Liver (tissue), 9 donors: ENCODE data around the gene PARL. TPM values are rescaled to one million over a fixed set of nuclear protein-coding genes. Genes with fewer than 3 reads are reported as not detected.

Source experiments
- DNase-seq: peaks from one replicate; pipeline ENCODE4 v3.0.0-alpha.2; 2017; ENCODE audit warnings: low spot score
- H3K27ac ChIP-seq, 2 donors: one replicate each; pipeline ENCODE4 v1.7.0; 2013; ENCODE audit warnings: inconsistent platforms in 2 of 2, low read length in 2 of 2, control low read depth in 1 of 2, low read depth in 1 of 2, mild to moderate bottlenecking in 1 of 2
- H3K27me3 ChIP-seq, 4 donors: one replicate each; pipeline versions ENCODE4 v1.6.1 to v1.7.0; 2013; ENCODE audit warnings: low read length in 3 of 4, inconsistent platforms in 1 of 4, mild to moderate bottlenecking in 1 of 4, moderate library complexity in 1 of 4; ENCODE audit not compliant: control insufficient read depth in 4 of 4, insufficient read depth in 4 of 4
- H3K36me3 ChIP-seq, 4 donors: one replicate each; pipeline versions ENCODE4 v1.6.1 to v1.7.0; 2013; ENCODE audit warnings: low read length in 3 of 4, mild to moderate bottlenecking in 3 of 4, low read depth in 1 of 4, moderate library complexity in 1 of 4; ENCODE audit not compliant: control insufficient read depth in 4 of 4, insufficient read depth in 3 of 4
- H3K4me1 ChIP-seq, 4 donors: one replicate each; pipeline versions ENCODE4 v1.6.1 to v1.7.0; 2013; ENCODE audit warnings: low read length in 3 of 4, mild to moderate bottlenecking in 3 of 4, moderate library complexity in 1 of 4; ENCODE audit not compliant: control insufficient read depth in 4 of 4, insufficient read depth in 4 of 4
- H3K4me3 ChIP-seq, 3 donors: one replicate each; pipeline versions ENCODE4 v1.6.1 to v1.7.0; 2013; ENCODE audit warnings: low read length in 3 of 3, control low read depth in 1 of 3, low read depth in 1 of 3, mild to moderate bottlenecking in 1 of 3
- H3K9ac ChIP-seq, 2 donors: one replicate each; pipeline ENCODE4 v1.7.0; 2013; ENCODE audit warnings: low read length in 2 of 2, mild to moderate bottlenecking in 2 of 2, moderate library complexity in 2 of 2, control low read depth in 1 of 2, low read depth in 1 of 2
- H3K9me3 ChIP-seq, 4 donors: one replicate each; pipeline versions ENCODE4 v1.6.1 to v1.7.0; 2013; ENCODE audit warnings: low read length in 3 of 4; ENCODE audit not compliant: control insufficient read depth in 4 of 4
- CTCF ChIP-seq: fragments of 150-350 bp; IDR thresholded peaks from 2 replicates; pipeline ENCODE4 v1.5.1; 2017; ENCODE audit warnings: improper control_type of control experiment, low read depth, low read length; ENCODE audit not compliant: missing input control
- EGR1 ChIP-seq, 2 donors: IDR thresholded peaks; 2 replicates each; pipeline ENCODE4 v1.6.1; 2016 to 2018; ENCODE audit warnings: antibody characterized with exemption in 2 of 2, low read depth in 2 of 2
- FOXA1 ChIP-seq: IDR thresholded peaks from 2 replicates; pipeline ENCODE4 v1.6.1; 2016; ENCODE audit warnings: antibody characterized with exemption
- FOXA2 ChIP-seq: IDR thresholded peaks from 2 replicates; pipeline ENCODE4 v1.6.1; 2016; ENCODE audit warnings: antibody characterized with exemption
- GABPA ChIP-seq, 2 donors: IDR thresholded peaks in 1 of 2; conservative IDR thresholded peaks in 1 of 2; 2 replicates each; pipeline ENCODE4 v1.6.1; 2016; ENCODE audit warnings: antibody characterized with exemption in 2 of 2, mild to moderate bottlenecking in 1 of 2, moderate library complexity in 1 of 2
- HNF4A ChIP-seq, 2 donors: conservative IDR thresholded peaks; 2 replicates each; pipeline ENCODE4 v1.6.1; 2016; ENCODE audit warnings: antibody characterized with exemption in 2 of 2, mild to moderate bottlenecking in 2 of 2
- HNF4G ChIP-seq: IDR thresholded peaks from 2 replicates; pipeline ENCODE4 v1.6.1; 2016; ENCODE audit warnings: antibody characterized with exemption
- JUND ChIP-seq, 2 donors: IDR thresholded peaks; 2 replicates each; pipeline ENCODE4 v1.6.1; 2016; ENCODE audit warnings: antibody characterized with exemption in 2 of 2
- MAX ChIP-seq: IDR thresholded peaks from 2 replicates; pipeline ENCODE4 v1.6.1; 2016; ENCODE audit warnings: antibody characterized with exemption
- RAD21 ChIP-seq, 2 donors: IDR thresholded peaks; 2 replicates each; pipeline ENCODE4 v1.6.1; 2016; ENCODE audit warnings: antibody characterized with exemption in 2 of 2, mild to moderate bottlenecking in 2 of 2
- REST ChIP-seq: IDR thresholded peaks from 2 replicates; pipeline ENCODE4 v1.6.1; 2016; ENCODE audit warnings: antibody characterized with exemption, mild to moderate bottlenecking
- RXRA ChIP-seq, 2 donors: IDR thresholded peaks; 2 replicates each; pipeline ENCODE4 v1.6.1; 2017 to 2018; ENCODE audit warnings: antibody characterized with exemption in 2 of 2, mild to moderate bottlenecking in 1 of 2
- SP1 ChIP-seq: IDR thresholded peaks from 2 replicates; pipeline ENCODE4 v1.6.1; 2018; ENCODE audit warnings: antibody characterized with exemption, mild to moderate bottlenecking
- YY1 ChIP-seq: IDR thresholded peaks from 2 replicates; pipeline ENCODE4 v1.6.1; 2016; ENCODE audit warnings: antibody characterized with exemption, mild to moderate bottlenecking
- ZBTB33 ChIP-seq: IDR thresholded peaks from 2 replicates; pipeline ENCODE4 v1.6.1; 2016; ENCODE audit warnings: antibody characterized with exemption
- WGBS: extraction: QIAGEN DNeasy Blood & Tissue Kit; methylation state at CpG from one replicate; pipeline ENCODE4 v1.1.7; 2013; 5-methylcytosine and 5-hydroxymethylcytosine counted together
- polyA plus RNA-seq, 2 donors: library from polyadenylated mRNA; stranded (reverse) in 1 of 2; unstranded in 1 of 2; fragments of 200-250 nt in 1 of 2; fragments of >200 nt in 1 of 2; fragmentation: Nextera tagmentation in 1 of 2; extraction: Ambion mirVana in 1 of 2; gene quantifications; one replicate each; pipeline versions ENCODE4 v1.2.1 to v1.2.3, GENCODE V29; 2013 to 2015
- total RNA-seq, 2 donors: library from RNA; depleted of rRNA; stranded (reverse); fragments of >200 nt; gene quantifications; one replicate each; pipeline ENCODE4 v1.2.3, GENCODE V29; 2014
- donor health status: healthy.
- donor health status: healthy.
- donor health status: healthy.
- donor health status: healthy.
- donor health status: healthy.

PARL gene
- total and polyA plus RNA-seq, 4 donors = 16.1 to 32.7 (median 22.1) TPM

GRCh38 chr3:183817639-183818038 lies 67.0 kb downstream of the PARL start:
- TF ChIP-seq MAX (no peak), SP1 (no peak), CTCF (no peak), EGR1 (IDR thresholded peaks at IDR 0.05; ENCODE audit: low read depth in 2 of 2) (no peak), RXRA (IDR thresholded peaks at IDR 0.05) (no peak), YY1 (no peak), FOXA2 (no peak), HNF4G (no peak), REST (no peak), FOXA1 (no peak), RAD21 (IDR thresholded peaks at IDR 0.05) (no peak)
- Histone ChIP-seq H3K9me3 (no peaks in the 10 kb centered on the region), H3K4me1 (no peaks in the 10 kb centered on the region), H3K27me3 (no peaks in the 10 kb centered on the region), H3K27ac (no peak overlapping the region), H3K9ac (no peak overlapping the region), H3K4me3 (no peak overlapping the region), H3K36me3 (peaks cover 0 to 6% (median 0%) of the 10 kb centered on the region in 4 donors)
- 96% methylated on average over 9 of the region's 9 CpGs for WGBS
- DNase-seq = no peak

GRCh38 chr3:183816681-183817510 lies 67.8 kb downstream of the PARL start:
- no peak overlapping the region for H3K27ac ChIP-seq
- H3K36me3 ChIP-seq = peaks cover 0 to 6% (median 0%) of the 10 kb centered on the region in 4 donors
- no peaks in the 10 kb centered on the region for H3K27me3 ChIP-seq
- no peaks in the 10 kb centered on the region for H3K4me1 ChIP-seq
- no peak for DNase-seq
- 91% methylated on average over 20 of the region's 20 CpGs for WGBS
- H3K9me3 ChIP-seq = no peaks in the 10 kb centered on the region
- no peak overlapping the region for H3K9ac ChIP-seq
- H3K4me3 ChIP-seq = no peak overlapping the region
- TF ChIP-seq GABPA (IDR thresholded peaks at IDR 0.05 in 1 of 2, conservative IDR thresholded peaks at IDR 0.05 in 1 of 2) (no peak), YY1 (no peak), ZBTB33 (no peak), REST (no peak), HNF4G (no peak), CTCF (no peak), FOXA2 (no peak), JUND (IDR thresholded peaks at IDR 0.05) (no peak), EGR1 (IDR thresholded peaks at IDR 0.05; ENCODE audit: low read depth in 2 of 2) (no peak), HNF4A (conservative IDR thresholded peaks at IDR 0.05) (no peak), RXRA (IDR thresholded peaks at IDR 0.05) (no peak)
